Measurements from ENCODE around the gene C5orf15.

DNA sequence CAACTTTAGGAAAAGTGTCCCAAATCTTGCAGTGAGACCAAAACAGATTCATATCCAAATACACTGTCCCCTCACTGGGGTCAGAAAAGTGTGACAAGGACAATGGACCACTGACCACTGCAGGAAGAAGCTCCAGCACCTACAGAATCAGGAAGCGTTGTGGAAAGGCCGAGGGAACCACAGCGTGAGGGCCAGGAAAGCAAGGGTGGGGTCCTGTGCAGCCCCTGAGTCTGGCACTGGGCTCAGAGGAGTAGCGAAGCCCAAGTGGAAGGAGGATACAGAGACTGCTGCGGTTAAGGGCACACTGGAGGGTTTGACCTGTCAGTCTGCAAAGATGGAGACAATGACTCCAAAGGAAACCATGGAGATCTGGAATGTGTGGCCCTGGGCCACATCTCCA lies 36.9 kb downstream of the C5orf15 start:
- no peak for TF ChIP-seq POLR2A (conservative IDR thresholded peaks at IDR 0.05)
- TF ChIP-seq ZBTB7A (IDR thresholded peaks at IDR 0.05; ENCODE audit: borderline replicate concordance, control insufficient read depth, low read depth, low read length) = no peak
- TF ChIP-seq BMI1 (IDR thresholded peaks at IDR 0.05; ENCODE audit: low read length) = no peak
- TF ChIP-seq ZNF274 (IDR thresholded peaks at IDR 0.05; ENCODE audit: borderline replicate concordance, low read depth, low read length) = no peak
- TF ChIP-seq BACH1 (tag; IDR thresholded peaks at IDR 0.05) = no peak
- no peak for TF ChIP-seq HCFC1 (IDR thresholded peaks at IDR 0.05; ENCODE audit: low read depth, low read length)
- no peak for TF ChIP-seq ZNF507 (tag; conservative IDR thresholded peaks at IDR 0.05)
- TF ChIP-seq ZNF174 (CRISPR knock-in tag; IDR thresholded peaks at IDR 0.05) = no peak

Data from K562 (cell line).